ENCODE measurements around the gene MRPL58. TPM values are rescaled to one million over a fixed set of nuclear protein-coding genes. Genes with fewer than 3 reads are reported as not detected.
A peak's percentile ranks its signal among the peaks of the same experiment; 100 is the strongest.

MRPL58 gene
- total RNA-seq, 1 donor from 2014 or later = 78.1 TPM

DNA sequence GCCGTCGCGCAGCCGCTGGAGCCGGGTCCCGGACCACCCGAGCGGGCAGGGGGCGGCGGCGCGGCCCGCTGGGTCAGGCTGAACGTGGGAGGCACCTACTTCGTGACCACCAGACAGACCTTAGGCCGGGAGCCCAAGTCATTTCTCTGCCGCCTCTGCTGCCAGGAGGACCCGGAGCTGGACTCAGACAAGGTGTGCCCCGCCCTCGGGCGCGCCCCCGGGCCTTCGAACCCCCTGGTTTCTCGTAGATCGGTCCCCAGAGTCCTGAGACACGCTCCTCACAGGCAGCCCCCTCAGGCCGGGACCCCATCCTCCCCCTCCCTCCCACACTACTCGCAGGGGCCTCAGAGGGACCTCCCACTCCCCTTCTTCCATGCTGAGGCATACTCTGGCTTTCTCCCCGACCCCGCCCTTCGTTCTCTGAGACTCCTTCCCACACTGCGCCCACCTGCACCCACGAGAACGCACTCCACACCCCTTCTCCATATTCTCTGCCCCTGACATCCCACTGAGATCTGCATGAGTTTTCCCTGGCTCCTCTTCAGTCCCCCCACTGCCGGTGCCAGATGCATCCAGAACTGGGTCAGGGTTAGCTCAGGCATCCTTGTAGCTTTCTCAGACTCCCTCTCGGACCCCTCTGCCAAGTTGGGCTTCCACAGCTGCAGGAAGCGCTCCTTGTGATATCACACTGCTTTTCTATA is 35.1 kb downstream of the MRPL58 start:
- Mint-ChIP-seq H3K4me3 (peak overlapping the region; percentile 100), H3K4me1 (ENCODE audit: low read depth) (peaks cover 40% of the 10 kb centered on the region), H3K36me3 (ENCODE audit: low read depth) (peaks cover 13% of the 10 kb centered on the region), H3K27ac (peak overlapping the region; percentile 98), H3K27me3 (ENCODE audit: insufficient read depth) (no peaks in the 10 kb centered on the region), H3K9me3 (no peaks in the 10 kb centered on the region)
- intact Hi-C loops (cut with micrococcal nuclease) = loop anchor here (1.0 to 5.0 kb wide), 9 partner anchors 17 to 357 kb away; partner anchors contain the start of genes FDXR, GGA3, GRB2 and JPT1
- DNase-seq (ENCODE audit: low spot score) = no peak

DNA sequence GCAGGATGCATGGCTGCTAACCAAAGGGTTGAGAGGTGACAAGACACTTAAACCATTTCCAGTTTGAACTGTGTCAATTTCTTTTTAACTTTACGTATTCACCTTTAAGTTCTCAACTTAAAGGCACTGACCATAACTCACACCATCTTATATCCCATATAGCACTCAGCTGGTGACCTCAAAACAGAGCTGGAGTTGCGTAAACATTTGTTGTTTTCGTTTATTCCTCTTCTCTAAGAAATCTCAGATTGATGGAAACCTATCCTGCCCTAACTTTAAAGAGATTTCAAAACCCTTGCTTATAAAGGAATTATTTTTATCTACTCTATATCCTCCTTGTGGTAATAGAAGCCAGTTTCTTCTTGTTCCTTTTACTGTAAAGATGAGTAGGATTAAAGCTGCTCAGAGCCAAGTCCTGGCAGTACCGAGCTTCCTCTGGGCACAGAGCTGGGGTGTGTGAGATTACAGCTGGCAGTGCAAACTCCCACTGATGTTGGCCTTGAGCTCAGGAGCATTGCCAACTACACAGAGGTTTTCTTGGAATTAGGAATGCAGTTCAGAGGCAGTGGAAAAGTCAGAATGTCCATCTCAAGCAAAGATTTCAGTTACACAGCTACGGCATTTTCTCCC is 35.9 kb downstream of the MRPL58 start:
- no peak for DNase-seq (ENCODE audit: low spot score)
- Mint-ChIP-seq H3K4me3 (peak overlapping the region; percentile 100), H3K4me1 (ENCODE audit: low read depth) (peaks cover 40% of the 10 kb centered on the region), H3K27ac (peak overlapping the region; percentile 98), H3K36me3 (ENCODE audit: low read depth) (peaks cover 19% of the 10 kb centered on the region), H3K27me3 (ENCODE audit: insufficient read depth) (no peaks in the 10 kb centered on the region), H3K9me3 (no peaks in the 10 kb centered on the region)
- intact Hi-C loops (cut with micrococcal nuclease) = loop anchor here (5.0 kb wide), 4 partner anchors 39 to 214 kb away; partner anchors contain the start of genes GGA3, JPT1, MRPS7 and NUP85

DNA sequence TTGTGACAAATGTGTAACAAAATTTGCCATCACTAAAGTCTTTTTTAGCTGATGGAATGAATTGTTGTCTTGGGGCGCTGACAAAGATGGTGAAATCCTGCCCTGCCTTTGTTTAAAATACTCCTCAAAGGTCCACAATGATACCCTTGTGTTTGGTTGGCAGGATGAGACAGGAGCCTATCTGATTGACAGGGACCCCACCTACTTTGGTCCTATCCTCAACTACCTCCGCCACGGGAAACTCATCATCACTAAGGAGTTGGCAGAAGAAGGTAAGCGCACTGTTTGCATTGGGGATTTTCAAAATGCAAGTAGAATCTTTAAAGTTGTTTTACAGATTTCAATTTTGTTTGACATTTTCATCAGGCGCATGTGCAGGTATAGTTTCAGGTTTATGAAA is 36.6 kb downstream of the MRPL58 start:
- intact Hi-C loops (cut with micrococcal nuclease) = loop anchor here (5.0 kb wide), 4 partner anchors 38 to 213 kb away; partner anchors contain the start of genes GGA3, JPT1, MRPS7 and NUP85
- H3K27ac Mint-ChIP-seq = no peak overlapping the region
- no peak overlapping the region for H3K4me3 Mint-ChIP-seq

DNA sequence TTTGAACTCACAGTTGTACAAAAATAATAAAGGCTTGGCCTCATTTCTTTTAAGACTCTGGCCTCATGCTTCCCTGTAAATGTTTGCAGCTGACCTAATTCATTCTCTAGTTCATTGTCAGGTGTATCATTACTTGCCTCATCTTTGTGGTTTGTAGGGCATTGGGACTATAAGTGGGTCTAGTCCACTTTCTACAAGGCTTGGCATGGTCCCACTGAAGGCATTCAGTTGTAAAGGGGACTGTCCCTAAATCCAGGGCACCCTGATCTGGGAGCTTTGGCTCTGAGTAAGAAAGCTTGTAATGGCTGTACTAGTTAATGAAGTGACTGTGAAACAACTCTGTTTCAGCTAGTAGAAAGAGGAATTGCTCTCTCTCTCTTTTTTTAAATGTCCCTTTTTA is 37.2 kb downstream of the MRPL58 start:
- H3K4me1 Mint-ChIP-seq (ENCODE audit: low read depth) = peaks cover 40% of the 10 kb centered on the region
- DNase-seq (ENCODE audit: low spot score) = no peak
- peak overlapping the region; percentile 5 for H3K4me3 Mint-ChIP-seq
- H3K9me3 Mint-ChIP-seq = no peaks in the 10 kb centered on the region
- intact Hi-C loops (cut with micrococcal nuclease) = loop anchor here (5.0 kb wide), 4 partner anchors 38 to 213 kb away; partner anchors contain the start of genes GGA3, JPT1, MRPS7 and NUP85
- H3K27me3 Mint-ChIP-seq (ENCODE audit: insufficient read depth) = no peaks in the 10 kb centered on the region
- peaks cover 19% of the 10 kb centered on the region for H3K36me3 Mint-ChIP-seq (ENCODE audit: low read depth)
- H3K27ac Mint-ChIP-seq = no peak overlapping the region

More for the DNA sequence above, 36.6 kb downstream of the MRPL58 start:
- H3K27me3 Mint-ChIP-seq (ENCODE audit: insufficient read depth) = no peaks in the 10 kb centered on the region
- peaks cover 19% of the 10 kb centered on the region for H3K36me3 Mint-ChIP-seq (ENCODE audit: low read depth)
- no peak for DNase-seq (ENCODE audit: low spot score)
- H3K9me3 Mint-ChIP-seq = no peaks in the 10 kb centered on the region
- H3K4me1 Mint-ChIP-seq (ENCODE audit: low read depth) = peaks cover 40% of the 10 kb centered on the region

DNA sequence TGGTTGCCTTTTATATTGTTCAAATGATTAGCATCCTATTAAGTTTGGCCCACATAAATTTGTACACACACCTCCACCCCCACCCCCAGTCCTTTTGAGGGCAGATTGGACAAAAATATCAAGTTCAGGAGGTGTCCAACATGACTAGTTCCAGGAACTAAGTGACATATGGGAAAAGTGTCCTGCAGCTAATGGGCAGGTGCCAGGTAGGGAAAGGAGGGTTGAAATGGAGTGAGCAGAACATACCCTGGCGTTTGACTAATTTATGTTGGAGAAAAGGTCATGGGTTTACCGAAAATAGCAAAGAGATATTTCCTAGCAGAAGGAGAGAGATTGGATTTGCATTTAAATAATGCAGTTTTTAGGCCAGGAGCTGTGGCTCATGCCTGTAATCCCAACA is 39.5 kb downstream of the MRPL58 start:
- H3K27ac Mint-ChIP-seq = no peak overlapping the region
- no peaks in the 10 kb centered on the region for H3K27me3 Mint-ChIP-seq (ENCODE audit: insufficient read depth)
- intact Hi-C loops (cut with micrococcal nuclease) = no loop called here
- peaks cover 33% of the 10 kb centered on the region for H3K4me1 Mint-ChIP-seq (ENCODE audit: low read depth)
- H3K9me3 Mint-ChIP-seq = no peaks in the 10 kb centered on the region
- no peak overlapping the region for H3K4me3 Mint-ChIP-seq
- peaks cover 27% of the 10 kb centered on the region for H3K36me3 Mint-ChIP-seq (ENCODE audit: low read depth)
- DNase-seq (ENCODE audit: low spot score) = no peak

GRCh38 chr17:75059369-75060345 is 47.2 kb downstream of the MRPL58 start:
- Mint-ChIP-seq H3K9me3 (no peaks in the 10 kb centered on the region), H3K27ac (peak overlapping the region; percentile 52), H3K4me3 (no peak overlapping the region), H3K27me3 (ENCODE audit: insufficient read depth) (no peaks in the 10 kb centered on the region), H3K4me1 (ENCODE audit: low read depth) (peaks cover 18% of the 10 kb centered on the region), H3K36me3 (ENCODE audit: low read depth) (peaks cover 40% of the 10 kb centered on the region)
- intact Hi-C loops (cut with micrococcal nuclease) = no loop called here
- no peak for DNase-seq (ENCODE audit: low spot score)

- H3K4me1 Mint-ChIP-seq (ENCODE audit: low read depth) = peaks cover 23% of the 10 kb centered on the region
- intact Hi-C loops (cut with micrococcal nuclease) = no loop called here
- H3K27ac Mint-ChIP-seq = no peak overlapping the region
- H3K36me3 Mint-ChIP-seq (ENCODE audit: low read depth) = peaks cover 40% of the 10 kb centered on the region
- DNase-seq (ENCODE audit: low spot score) = no peak
- H3K27me3 Mint-ChIP-seq (ENCODE audit: insufficient read depth) = no peaks in the 10 kb centered on the region
- H3K4me3 Mint-ChIP-seq = no peak overlapping the region
- no peaks in the 10 kb centered on the region for H3K9me3 Mint-ChIP-seq
Measured at GRCh38 chr17:75060434-75061054, 48.1 kb downstream of the MRPL58 start.

GRCh38 chr17:75061055-75061438 is 48.6 kb downstream of the MRPL58 start:
- Mint-ChIP-seq H3K27me3 (ENCODE audit: insufficient read depth) (no peaks in the 10 kb centered on the region), H3K9me3 (no peaks in the 10 kb centered on the region), H3K36me3 (ENCODE audit: low read depth) (peaks cover 38% of the 10 kb centered on the region), H3K27ac (no peak overlapping the region), H3K4me3 (no peak overlapping the region), H3K4me1 (ENCODE audit: low read depth) (peaks cover 28% of the 10 kb centered on the region)
- DNase-seq (ENCODE audit: low spot score) = no peak
- intact Hi-C loops (cut with micrococcal nuclease) = no loop called here

DNA sequence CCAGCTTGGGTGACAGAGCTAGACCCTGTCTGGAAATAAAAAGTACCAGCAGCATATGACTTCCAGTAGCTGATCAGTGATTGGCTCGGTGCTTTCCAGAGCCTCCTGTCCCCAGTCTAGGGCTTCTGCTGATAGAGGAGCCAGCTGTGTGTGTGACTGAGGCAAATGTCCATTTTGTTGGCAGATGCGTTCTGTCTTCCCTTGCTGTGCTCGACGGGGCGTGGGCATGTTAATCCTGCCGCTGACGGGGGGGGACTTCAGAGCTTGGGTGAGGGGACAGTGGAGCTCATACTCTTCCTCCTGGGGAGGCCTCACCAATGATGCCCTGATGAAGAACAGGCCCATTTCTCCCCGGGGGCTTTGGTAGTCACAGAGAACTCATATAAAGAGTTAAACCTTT is 49.1 kb downstream of the MRPL58 start:
- intact Hi-C loops (cut with micrococcal nuclease) = no loop called here
- H3K27ac Mint-ChIP-seq = no peak overlapping the region
- H3K36me3 Mint-ChIP-seq (ENCODE audit: low read depth) = peaks cover 37% of the 10 kb centered on the region

DNA sequence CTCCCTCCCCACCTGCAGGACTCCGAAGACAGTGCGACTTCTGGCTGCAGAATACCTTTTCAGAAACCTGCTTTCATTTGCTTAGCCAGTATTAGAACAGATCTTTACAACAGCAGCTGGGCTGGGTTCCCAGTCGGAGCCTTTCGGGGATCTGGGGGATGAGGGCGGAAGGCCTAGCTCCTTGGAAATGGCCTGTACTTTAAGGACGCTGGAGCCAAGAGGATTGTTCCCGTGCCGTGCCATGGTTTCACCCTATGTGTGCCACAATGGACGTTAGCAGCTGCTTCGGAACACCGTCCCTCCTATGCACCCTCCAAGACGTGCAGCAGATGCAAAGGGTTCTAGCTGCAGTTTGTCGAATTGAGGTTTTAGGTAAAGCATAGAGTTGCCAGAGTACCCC is 50.7 kb downstream of the MRPL58 start:
- no peaks in the 10 kb centered on the region for H3K9me3 Mint-ChIP-seq
- no peak overlapping the region for H3K4me3 Mint-ChIP-seq
- no peak overlapping the region for H3K27ac Mint-ChIP-seq
- intact Hi-C loops (cut with micrococcal nuclease) = no loop called here
- H3K27me3 Mint-ChIP-seq (ENCODE audit: insufficient read depth) = no peaks in the 10 kb centered on the region
- peaks cover 43% of the 10 kb centered on the region for H3K4me1 Mint-ChIP-seq (ENCODE audit: low read depth)
- H3K36me3 Mint-ChIP-seq (ENCODE audit: low read depth) = peaks cover 35% of the 10 kb centered on the region
- no peak for DNase-seq (ENCODE audit: low spot score)

More for the DNA sequence above, 49.1 kb downstream of the MRPL58 start:
- Mint-ChIP-seq H3K4me1 (ENCODE audit: low read depth) (peaks cover 34% of the 10 kb centered on the region), H3K27me3 (ENCODE audit: insufficient read depth) (no peaks in the 10 kb centered on the region), H3K9me3 (no peaks in the 10 kb centered on the region), H3K4me3 (no peak overlapping the region)
- no peak for DNase-seq (ENCODE audit: low spot score)

DNA sequence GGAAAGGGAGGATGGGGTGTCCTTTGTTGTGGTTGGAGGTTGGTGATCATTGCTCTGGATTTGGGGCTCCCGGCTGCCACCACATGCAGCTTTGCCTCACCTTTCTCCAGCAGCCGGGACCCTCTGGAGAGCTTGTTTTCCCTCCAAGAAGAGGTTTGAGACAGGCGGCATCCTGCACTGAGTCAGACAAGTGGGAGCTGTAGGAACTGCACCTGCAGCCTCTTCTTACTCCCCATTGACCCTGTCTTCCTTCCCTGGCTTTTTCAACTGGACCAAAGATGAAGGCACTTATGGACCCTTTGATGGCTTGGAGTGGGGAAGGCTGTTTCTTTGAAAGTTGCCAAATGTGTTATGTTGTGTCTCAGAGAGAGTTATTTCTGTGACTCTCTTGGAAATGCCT is 51.2 kb downstream of the MRPL58 start:
- Mint-ChIP-seq H3K27me3 (ENCODE audit: insufficient read depth) (no peaks in the 10 kb centered on the region), H3K36me3 (ENCODE audit: low read depth) (peaks cover 35% of the 10 kb centered on the region), H3K4me3 (no peak overlapping the region), H3K9me3 (no peaks in the 10 kb centered on the region), H3K27ac (no peak overlapping the region), H3K4me1 (ENCODE audit: low read depth) (peaks cover 43% of the 10 kb centered on the region)
- intact Hi-C loops (cut with micrococcal nuclease) = loop anchor here (2.0 kb wide), 1 partner anchor 17 kb away; the partner anchor contains the start of genes ATP5PD and KCTD2
- no peak for DNase-seq (ENCODE audit: low spot score)

DNA sequence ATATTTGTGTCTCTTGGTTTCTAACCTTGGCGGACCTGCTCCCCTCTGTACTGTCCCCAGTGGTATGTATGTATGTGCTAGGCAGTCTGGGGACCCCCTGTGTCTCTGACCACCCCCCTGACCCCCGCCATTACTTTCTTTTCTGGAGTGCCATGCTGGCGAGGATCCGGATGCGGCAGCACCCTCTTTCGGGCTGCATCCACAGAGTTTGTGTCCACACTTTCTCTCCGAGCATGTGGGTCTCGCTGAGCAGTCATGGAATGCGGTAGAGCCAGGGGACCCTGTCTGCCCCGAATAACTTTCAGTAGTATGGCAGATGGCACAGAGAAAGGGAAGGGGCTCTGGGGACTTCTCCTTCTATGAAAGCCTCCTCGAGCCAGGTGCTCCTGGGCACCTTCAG is 51.6 kb downstream of the MRPL58 start:
- no peak for DNase-seq (ENCODE audit: low spot score)
- Mint-ChIP-seq H3K4me3 (no peak overlapping the region), H3K4me1 (ENCODE audit: low read depth) (peaks cover 43% of the 10 kb centered on the region), H3K27ac (peak overlapping the region; percentile 58), H3K9me3 (no peaks in the 10 kb centered on the region), H3K36me3 (ENCODE audit: low read depth) (peaks cover 35% of the 10 kb centered on the region), H3K27me3 (ENCODE audit: insufficient read depth) (no peaks in the 10 kb centered on the region)
- intact Hi-C loops (cut with micrococcal nuclease) = loop anchor here (2.0 kb wide), 1 partner anchor 17 kb away; the partner anchor contains the start of genes ATP5PD and KCTD2

All from activated T-helper 1 cell treated with anti-CD3 and anti-CD28 coated beads, Interleukin-12 subunit alpha, Interleukin-12 subunit beta, Interleukin-2, Interleukin-4 antibody, amounts not matched to agents 30 ng/mL and 10 ng/mL and 1 ng/mL, durations not matched to agents 14 hours and 24 hours and 36 hours (primary cell).